SK-N-SH treated with all-trans-retinoic acid at 6 μM for 48 hours (cell line): ENCODE data around the gene KIRREL3.

Experiments
- ATAC-seq: fragments of 200-7000 bp; cut with Tn5 transposase; 3 replicates; pipeline ENCODE4 v1.9.1; 2020; ENCODE audit warnings: mild to moderate bottlenecking, moderate library complexity
- ARNTL ChIP-seq: fragments of 450-650 bp; formaldehyde crosslinking; IDR thresholded peaks from 2 replicates; pipeline ENCODE4 v1.5.0; 2020; ENCODE audit warnings: low read depth, mild to moderate bottlenecking, moderate library complexity, borderline replicate concordance
- BACH2 ChIP-seq: fragments of 250-450 bp; sonication (Bioruptor Pico); IDR thresholded peaks from 2 replicates; pipeline ENCODE4 v1.9.0; 2021; ENCODE audit warnings: mild to moderate bottlenecking, borderline replicate concordance
- CSDC2 ChIP-seq: fragments of 250-450 bp; sonication (Bioruptor Pico); IDR thresholded peaks from 2 replicates; pipeline ENCODE4 v1.5.0; 2020; ENCODE audit warnings: mild to moderate bottlenecking, moderate library complexity
- CSRNP3 ChIP-seq: fragments of 250-450 bp; sonication (Bioruptor Pico); IDR thresholded peaks from 2 replicates; pipeline ENCODE4 v1.5.1; 2021; ENCODE audit warnings: mild to moderate bottlenecking, moderate library complexity
- ESRRG ChIP-seq: fragments of 250-450 bp; sonication (Bioruptor Pico); IDR thresholded peaks from 2 replicates; pipeline ENCODE4 v1.6.1; 2021; ENCODE audit warnings: mild to moderate bottlenecking
- GLIS3 ChIP-seq: fragments of 250-450 bp; sonication (Bioruptor Pico); IDR thresholded peaks from 2 replicates; pipeline ENCODE4 v1.5.0; 2020; ENCODE audit warnings: mild to moderate bottlenecking, moderate library complexity
- ISL1 ChIP-seq: fragments of 250-450 bp; sonication (Bioruptor Pico); IDR thresholded peaks from 2 replicates; pipeline ENCODE4 v2.1.2; 2022; ENCODE audit warnings: mild to moderate bottlenecking, moderate library complexity
- OSR1 ChIP-seq: fragments of 250-450 bp; sonication (Bioruptor Pico); IDR thresholded peaks from 2 replicates; pipeline ENCODE4 v1.8.0; 2022; ENCODE audit warnings: moderate library complexity, mild to moderate bottlenecking, inconsistent platforms
- PPARA ChIP-seq: fragments of 250-450 bp; sonication (Bioruptor Pico); IDR thresholded peaks from 2 replicates; pipeline ENCODE4 v1.5.0; 2020; ENCODE audit warnings: mild to moderate bottlenecking, borderline replicate concordance
- RARB ChIP-seq: fragments of 250-450 bp; sonication (Bioruptor Pico); IDR thresholded peaks from 2 replicates; pipeline ENCODE4 v1.8.0; 2021; ENCODE audit warnings: mild to moderate bottlenecking, moderate library complexity
- SNAI2 ChIP-seq: fragments of 250-450 bp; sonication (Bioruptor Pico); IDR thresholded peaks from 2 replicates; pipeline ENCODE4 v1.5.0; 2020; ENCODE audit warnings: mild to moderate bottlenecking, moderate library complexity
- TCF4 ChIP-seq: fragments of 250-450 bp; sonication (Bioruptor Pico); IDR thresholded peaks from 2 replicates; pipeline ENCODE4 v1.8.0; 2021; ENCODE audit warnings: mild to moderate bottlenecking, moderate library complexity, borderline replicate concordance
- TOX ChIP-seq: fragments of 250-450 bp; sonication (Bioruptor Pico); IDR thresholded peaks from 2 replicates; pipeline ENCODE4 v1.8.0; 2021; ENCODE audit warnings: mild to moderate bottlenecking, moderate library complexity, borderline replicate concordance
- TSHZ2 ChIP-seq: fragments of 250-450 bp; sonication (Bioruptor Pico); IDR thresholded peaks from 2 replicates; pipeline ENCODE4 v1.5.0; 2020; ENCODE audit warnings: mild to moderate bottlenecking, moderate library complexity
- ZC3H10 ChIP-seq: fragments of 250-450 bp; sonication (Bioruptor Pico); IDR thresholded peaks from 2 replicates; pipeline ENCODE4 v1.5.1; 2021; ENCODE audit warnings: mild to moderate bottlenecking, moderate library complexity
- ZFP3 ChIP-seq: fragments of 250-450 bp; sonication (Bioruptor Pico); IDR thresholded peaks from 2 replicates; pipeline ENCODE4 v1.5.0; 2020; ENCODE audit warnings: mild to moderate bottlenecking, moderate library complexity
- ZFP30 ChIP-seq: fragments of 450-650 bp; formaldehyde crosslinking; IDR thresholded peaks from 2 replicates; pipeline ENCODE4 v1.5.0; 2022; ENCODE audit warnings: mild to moderate bottlenecking, moderate library complexity
- ZNF565 ChIP-seq: fragments of 450-650 bp; formaldehyde crosslinking; conservative IDR thresholded peaks from 2 replicates; pipeline ENCODE4 v1.5.0; 2020; ENCODE audit warnings: low read depth, mild to moderate bottlenecking, moderate library complexity
- ZNF70 ChIP-seq: fragments of 450-650 bp; formaldehyde crosslinking; IDR thresholded peaks from 2 replicates; pipeline ENCODE4 v1.5.0; 2020; ENCODE audit warnings: mild to moderate bottlenecking, moderate library complexity
- ZNF8 ChIP-seq: fragments of 450-650 bp; formaldehyde crosslinking; IDR thresholded peaks from 2 replicates; pipeline ENCODE4 v1.5.0; 2020; ENCODE audit warnings: mild to moderate bottlenecking, moderate library complexity
- TF ChIP-seq, protein P1 (sequence below): fragments of 250-450 bp; sonication (Bioruptor Pico); IDR thresholded peaks from 2 replicates; pipeline ENCODE4 v1.8.0; 2020; ENCODE audit warnings: mild to moderate bottlenecking, moderate library complexity, borderline replicate concordance
- TF ChIP-seq, protein P2 (sequence below): fragments of 250-450 bp; sonication (Bioruptor Pico); IDR thresholded peaks from 2 replicates; pipeline ENCODE4 v1.8.0; 2021; ENCODE audit warnings: low read depth, mild to moderate bottlenecking, moderate library complexity, borderline replicate concordance
- TF ChIP-seq, protein P3 (sequence below): fragments of 250-450 bp; sonication (Bioruptor Pico); IDR thresholded peaks from 2 replicates; pipeline ENCODE4 v1.5.1; 2020; ENCODE audit warnings: low read depth, mild to moderate bottlenecking, moderate library complexity

Gene KIRREL3

GRCh38 chr11:126628450-126628789, 372.1 kb downstream of the KIRREL3 start:
- TF ChIP-seq RARB (CRISPR knock-in tag) (no peak), ARNTL (CRISPR knock-in tag) (no peak), TOX (CRISPR knock-in tag) (no peak), ZC3H10 (CRISPR knock-in tag) (no peak), CSRNP3 (CRISPR knock-in tag) (no peak), ZFP3 (no peak), GLIS3 (no peak), ISL1 (CRISPR knock-in tag) (no peak), BACH2 (CRISPR knock-in tag) (no peak), ZNF565 (CRISPR knock-in tag) (no peak), PPARA (CRISPR knock-in tag) (no peak), ZNF8 (CRISPR knock-in tag) (no peak), TSHZ2 (CRISPR knock-in tag) (no peak), TCF4 (CRISPR knock-in tag) (no peak), OSR1 (no peak)
- TF ChIP-seq, protein P1, sequence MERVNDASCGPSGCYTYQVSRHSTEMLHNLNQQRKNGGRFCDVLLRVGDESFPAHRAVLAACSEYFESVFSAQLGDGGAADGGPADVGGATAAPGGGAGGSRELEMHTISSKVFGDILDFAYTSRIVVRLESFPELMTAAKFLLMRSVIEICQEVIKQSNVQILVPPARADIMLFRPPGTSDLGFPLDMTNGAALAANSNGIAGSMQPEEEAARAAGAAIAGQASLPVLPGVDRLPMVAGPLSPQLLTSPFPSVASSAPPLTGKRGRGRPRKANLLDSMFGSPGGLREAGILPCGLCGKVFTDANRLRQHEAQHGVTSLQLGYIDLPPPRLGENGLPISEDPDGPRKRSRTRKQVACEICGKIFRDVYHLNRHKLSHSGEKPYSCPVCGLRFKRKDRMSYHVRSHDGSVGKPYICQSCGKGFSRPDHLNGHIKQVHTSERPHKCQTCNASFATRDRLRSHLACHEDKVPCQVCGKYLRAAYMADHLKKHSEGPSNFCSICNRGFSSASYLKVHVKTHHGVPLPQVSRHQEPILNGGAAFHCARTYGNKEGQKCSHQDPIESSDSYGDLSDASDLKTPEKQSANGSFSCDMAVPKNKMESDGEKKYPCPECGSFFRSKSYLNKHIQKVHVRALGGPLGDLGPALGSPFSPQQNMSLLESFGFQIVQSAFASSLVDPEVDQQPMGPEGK (CRISPR knock-in tag): no peak
- TF ChIP-seq, protein P2, sequence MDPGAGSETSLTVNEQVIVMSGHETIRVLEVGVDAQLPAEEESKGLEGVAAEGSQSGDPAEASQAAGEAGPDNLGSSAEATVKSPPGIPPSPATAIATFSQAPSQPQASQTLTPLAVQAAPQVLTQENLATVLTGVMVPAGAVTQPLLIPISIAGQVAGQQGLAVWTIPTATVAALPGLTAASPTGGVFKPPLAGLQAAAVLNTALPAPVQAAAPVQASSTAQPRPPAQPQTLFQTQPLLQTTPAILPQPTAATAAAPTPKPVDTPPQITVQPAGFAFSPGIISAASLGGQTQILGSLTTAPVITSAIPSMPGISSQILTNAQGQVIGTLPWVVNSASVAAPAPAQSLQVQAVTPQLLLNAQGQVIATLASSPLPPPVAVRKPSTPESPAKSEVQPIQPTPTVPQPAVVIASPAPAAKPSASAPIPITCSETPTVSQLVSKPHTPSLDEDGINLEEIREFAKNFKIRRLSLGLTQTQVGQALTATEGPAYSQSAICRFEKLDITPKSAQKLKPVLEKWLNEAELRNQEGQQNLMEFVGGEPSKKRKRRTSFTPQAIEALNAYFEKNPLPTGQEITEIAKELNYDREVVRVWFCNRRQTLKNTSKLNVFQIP (CRISPR knock-in tag): no peak
- ATAC-seq: peak; percentile 55; the same call in 2 of the 3 replicates

GRCh38 chr11:126627421-126627820, 373.1 kb downstream of the KIRREL3 start:
- ATAC-seq: no peak
- TF ChIP-seq RARB (CRISPR knock-in tag) (no peak), TOX (CRISPR knock-in tag) (no peak), ESRRG (no peak), ISL1 (CRISPR knock-in tag) (no peak), GLIS3 (no peak), CSRNP3 (CRISPR knock-in tag) (no peak), ARNTL (CRISPR knock-in tag) (no peak), BACH2 (CRISPR knock-in tag) (no peak), CSDC2 (CRISPR knock-in tag) (no peak), SNAI2 (CRISPR knock-in tag) (no peak), ZFP3 (no peak), TSHZ2 (CRISPR knock-in tag) (no peak), ZFP30 (no peak), ZNF70 (no peak), ZNF8 (CRISPR knock-in tag) (no peak), TCF4 (CRISPR knock-in tag) (no peak), PPARA (CRISPR knock-in tag) (no peak), ZC3H10 (CRISPR knock-in tag) (no peak)
- TF ChIP-seq, protein P2 (CRISPR knock-in tag): no peak
- TF ChIP-seq, protein P3, sequence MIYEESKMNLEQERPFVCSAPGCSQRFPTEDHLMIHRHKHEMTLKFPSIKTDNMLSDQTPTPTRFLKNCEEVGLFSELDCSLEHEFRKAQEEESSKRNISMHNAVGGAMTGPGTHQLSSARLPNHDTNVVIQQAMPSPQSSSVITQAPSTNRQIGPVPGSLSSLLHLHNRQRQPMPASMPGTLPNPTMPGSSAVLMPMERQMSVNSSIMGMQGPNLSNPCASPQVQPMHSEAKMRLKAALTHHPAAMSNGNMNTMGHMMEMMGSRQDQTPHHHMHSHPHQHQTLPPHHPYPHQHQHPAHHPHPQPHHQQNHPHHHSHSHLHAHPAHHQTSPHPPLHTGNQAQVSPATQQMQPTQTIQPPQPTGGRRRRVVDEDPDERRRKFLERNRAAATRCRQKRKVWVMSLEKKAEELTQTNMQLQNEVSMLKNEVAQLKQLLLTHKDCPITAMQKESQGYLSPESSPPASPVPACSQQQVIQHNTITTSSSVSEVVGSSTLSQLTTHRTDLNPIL (CRISPR knock-in tag): no peak
